GM12878 (cell line): ENCODE results near the gene DNAH17. TPM values are rescaled to one million over a fixed set of nuclear protein-coding genes. Genes with fewer than 3 reads are reported as not detected.

Source experiments
- ATAC-seq: fragments of 200-7000 bp; cut with Tn5 transposase; 3 replicates; pipeline ENCODE4 v1.9.1; 2020; ENCODE audit warnings: mild to moderate bottlenecking, moderate library complexity
- BruUV-seq: library from RNA; stranded (reverse); fragments of 400-500 nt; replicated peaks from 2 replicates; lab custom pipeline; 2021; lab: Mats Ljungman, UMichigan
- CTCF ChIA-PET: fragments of 300-600 bp; sonication (Branson Sonifier 250); formaldehyde crosslinking; extraction: SDS; loops from one replicate; lab custom pipeline; 2021; ENCODE audit warnings: inconsistent platforms; lab: Yijun Ruan, JAX
- POLR2A ChIA-PET: fragments of 350-600 bp; formaldehyde crosslinking; extraction: SDS; loops from one replicate; lab custom pipeline; 2021; ENCODE audit warnings: inconsistent platforms; lab: Charles Lee
- RAD21 ChIA-PET: fragments of 300-600 bp; sonication (Branson Sonifier 250); formaldehyde crosslinking; loops from one replicate; lab custom pipeline; 2023; ENCODE audit warnings: antibody characterized with exemption; ENCODE audit not compliant: unreplicated experiment; lab: Charles Lee
- SMC1A ChIA-PET: fragments of 300-600 bp; sonication (Branson Sonifier 250); formaldehyde crosslinking; loops from one replicate; lab custom pipeline; 2023; ENCODE audit not compliant: unreplicated experiment, uncharacterized antibody; lab: Charles Lee
- DNase-seq: peaks from one replicate; pipeline ENCODE4 v3.0.0-alpha.2; 2011; ENCODE audit warnings: low read depth, low spot score
- FAIRE-seq: peaks from 3 replicates; lab custom pipeline; 2011; peaks lifted over from hg19 to GRCh38; lab: Jason Lieb, UNC
- H2AFZ ChIP-seq: 2 replicates; pipeline ENCODE4 v1.6.0; 2011; ENCODE audit warnings: low read depth, low read length, control low read depth; ENCODE audit not compliant: control insufficient read depth
- H3K27ac ChIP-seq: 2 replicates; pipeline ENCODE4 v1.5.1; 2011; ENCODE audit warnings: control low read depth; ENCODE audit not compliant: control insufficient read depth, insufficient read depth
- H3K27me3 ChIP-seq, 2 experiments: replicated peaks in 1 of 2; 2 replicates each; pipeline versions ENCODE4 v1.6.0 to v1.6.1; 2011; ENCODE audit warnings: low read length in 1 of 2; ENCODE audit not compliant: control insufficient read depth in 2 of 2, insufficient read depth in 2 of 2
- H3K36me3 ChIP-seq, 2 experiments: 2 replicates each; pipeline ENCODE4 v1.5.1; 2011; ENCODE audit warnings: low read length in 1 of 2; ENCODE audit not compliant: control insufficient read depth in 2 of 2, insufficient read depth in 2 of 2
- H3K4me1 ChIP-seq: 2 replicates; pipeline ENCODE4 v1.6.1; 2011; ENCODE audit warnings: mild to moderate bottlenecking, low read length, moderate library complexity, mixed read lengths; ENCODE audit not compliant: control insufficient read depth, insufficient read depth
- H3K4me2 ChIP-seq: 2 replicates; pipeline ENCODE4 v1.6.0; 2011; ENCODE audit warnings: control low read depth; ENCODE audit not compliant: control insufficient read depth, insufficient read depth
- H3K4me3 ChIP-seq: fragments of 200-600 bp; sonication (generic); 2 replicates; pipeline ENCODE4 v1.5.1; 2016
- H3K79me2 ChIP-seq: 2 replicates; pipeline ENCODE4 v1.6.0; 2011; ENCODE audit warnings: low read length; ENCODE audit not compliant: control insufficient read depth, insufficient read depth
- H3K9ac ChIP-seq: 2 replicates; pipeline ENCODE4 v1.8.0; 2011; ENCODE audit warnings: low read length, control low read depth, mixed read lengths; ENCODE audit not compliant: control insufficient read depth, insufficient read depth
- H3K9me3 ChIP-seq: replicated peaks from 3 replicates; pipeline ENCODE4 v1.5.1; 2011; ENCODE audit warnings: mild to moderate bottlenecking, low read length; ENCODE audit not compliant: control insufficient read depth, insufficient read depth
- H4K20me1 ChIP-seq: 2 replicates; pipeline ENCODE4 v1.6.0; 2011; ENCODE audit not compliant: control insufficient read depth, insufficient read depth
- CREM ChIP-seq: IDR thresholded peaks from 2 replicates; pipeline ENCODE4 v1.6.1; 2014; ENCODE audit warnings: antibody characterized with exemption, low read depth
- EP300 ChIP-seq, 2 experiments: fragments of 150-350 bp in 1 of 2; IDR thresholded peaks; 2 replicates each; pipeline ENCODE4 v1.6.1; 2011 to 2012; ENCODE audit warnings: low read depth in 2 of 2, low read length in 2 of 2, borderline replicate concordance in 1 of 2, improper control_type of control experiment in 1 of 2, inconsistent platforms in 1 of 2; ENCODE audit not compliant: control insufficient read depth in 1 of 2
- GABPA ChIP-seq: IDR thresholded peaks from 2 replicates; pipeline ENCODE4 v1.6.1; 2014; ENCODE audit warnings: antibody characterized with exemption, low read depth, mild to moderate bottlenecking, inconsistent platforms
- IKZF2 ChIP-seq, 2 experiments: fragments of 450-650 bp; IDR thresholded peaks; 2 replicates each; pipeline ENCODE4 v1.6.1; 2017; ENCODE audit warnings: mild to moderate bottlenecking in 2 of 2, moderate library complexity in 2 of 2
- KLF5 ChIP-seq: fragments of 450-650 bp; IDR thresholded peaks from 2 replicates; pipeline ENCODE4 v1.6.1; 2014; ENCODE audit warnings: mild to moderate bottlenecking; ENCODE audit not compliant: partially characterized antibody
- MTA3 ChIP-seq: IDR thresholded peaks from 2 replicates; pipeline ENCODE4 v1.6.1; 2012; ENCODE audit warnings: low read length, inconsistent platforms, borderline replicate concordance
- NFIC ChIP-seq: IDR thresholded peaks from 2 replicates; pipeline ENCODE4 v1.6.1; 2012; ENCODE audit warnings: low read depth, mild to moderate bottlenecking, inconsistent platforms, low read length, moderate library complexity
- NR2F1 ChIP-seq: fragments of 450-650 bp; conservative IDR thresholded peaks from 2 replicates; pipeline ENCODE4 v1.6.1; 2017; ENCODE audit warnings: mild to moderate bottlenecking
- PAX5 ChIP-seq: IDR thresholded peaks from 2 replicates; pipeline ENCODE4 v1.6.1; 2011; ENCODE audit warnings: low read depth, low read length, borderline replicate concordance
- POLR2AphosphoS5 ChIP-seq: IDR thresholded peaks from 2 replicates; pipeline ENCODE4 v1.6.1; 2011; ENCODE audit warnings: mild to moderate bottlenecking, low read length, inconsistent platforms
- RAD21 ChIP-seq: IDR thresholded peaks from 2 replicates; pipeline ENCODE4 v1.6.1; 2011; ENCODE audit warnings: mild to moderate bottlenecking, low read depth, low read length, moderate library complexity; ENCODE audit not compliant: insufficient read depth
- RCOR1 ChIP-seq: conservative IDR thresholded peaks from 2 replicates; pipeline ENCODE4 v1.6.1; 2012; ENCODE audit warnings: low read depth, low read length, improper control_type of control experiment
- SIN3A ChIP-seq: IDR thresholded peaks from 2 replicates; pipeline ENCODE4 v1.6.1; 2012; ENCODE audit warnings: low read depth, low read length, improper control_type of control experiment
- SP1 ChIP-seq: IDR thresholded peaks from one replicate; pipeline ENCODE4 v1.6.1; 2011; ENCODE audit warnings: low read depth, low read length
- SRF ChIP-seq, 2 experiments: IDR thresholded peaks; 2 replicates each; pipeline ENCODE4 v1.6.1; 2011; ENCODE audit warnings: low read depth in 2 of 2, low read length in 2 of 2, mild to moderate bottlenecking in 1 of 2, moderate library complexity in 1 of 2
- TCF7 ChIP-seq: IDR thresholded peaks from 2 replicates; pipeline ENCODE4 v1.6.1; 2014; ENCODE audit warnings: antibody characterized with exemption, borderline replicate concordance
- YBX1 ChIP-seq: fragments of 450-650 bp; IDR thresholded peaks from 2 replicates; pipeline ENCODE4 v1.6.1; 2016; ENCODE audit warnings: antibody characterized with exemption
- ZNF24 ChIP-seq: fragments of 450-650 bp; IDR thresholded peaks from 2 replicates; pipeline ENCODE4 v1.6.1; 2017; ENCODE audit warnings: antibody characterized with exemption, mild to moderate bottlenecking
- ZNF384 ChIP-seq: IDR thresholded peaks from 2 replicates; pipeline ENCODE4 v1.6.1; 2012; ENCODE audit warnings: low read depth, mild to moderate bottlenecking, low read length, improper control_type of control experiment, borderline replicate concordance
- ZNF622 ChIP-seq: fragments of 450-650 bp; IDR thresholded peaks from 2 replicates; pipeline ENCODE4 v1.6.1; 2017; ENCODE audit warnings: mild to moderate bottlenecking, inconsistent platforms
- WGBS: methylation state at CpG from one replicate; pipeline ENCODE4 v1.1.6; 2016; ENCODE audit warnings: low lambda C conversion rate; ENCODE audit not compliant: insufficient replicate concordance, insufficient coverage; ENCODE audit errors: missing lambda C conversion rate; 5-methylcytosine and 5-hydroxymethylcytosine counted together
- in situ Hi-C: fragments of 300-500 bp; cut with MboI; formaldehyde crosslinking; loops from 9 replicates; pipeline ENCODE4 v1.14.3; 2018; ENCODE audit warnings: mixed read lengths
- intact Hi-C: fragments of 100-400 bp; cut with micrococcal nuclease; formaldehyde crosslinking; loops from one replicate; pipeline ENCODE4 v1.14.2; 2022; ENCODE audit not compliant: unreplicated experiment
- polyA plus RNA-seq, 11 experiments: library from polyadenylated mRNA; depleted of rRNA in 4 of 11; unstranded in 6 of 11; stranded (reverse) in 5 of 11; fragments of >200 nt; fragmentation: Nextera tagmentation in 4 of 11; fragmentation: Illumina TruSeq in 1 of 11; extraction: Ambion mirVana in 4 of 11; extraction: Trizol in 1 of 11; gene quantifications; 1 replicate in 1 of 11; 2 replicates in 10 of 11; pipeline versions ENCODE4 v1.2.1 to v1.2.3, GENCODE V29; 2011 to 2016; ENCODE audit warnings: inconsistent platforms in 2 of 11, missing spikeins in 2 of 11, low read depth in 1 of 11
- total RNA-seq, 4 experiments: library from RNA; depleted of rRNA in 3 of 4; stranded (reverse); fragments of >200 nt in 3 of 4; fragmentation: Illumina TruSeq in 1 of 4; extraction: Trizol in 1 of 4; gene quantifications; 2 replicates each; pipeline versions ENCODE4 v1.2.1 to v1.2.3, GENCODE V29; 2013 to 2021

Gene DNAH17
- total and polyA plus RNA-seq, 10 of the 15 experiments (the other 5 are each of a cell fraction or from before 2014, with no cell fraction given) = 0.16 to 2.9 (median 0.56) TPM

DNA sequence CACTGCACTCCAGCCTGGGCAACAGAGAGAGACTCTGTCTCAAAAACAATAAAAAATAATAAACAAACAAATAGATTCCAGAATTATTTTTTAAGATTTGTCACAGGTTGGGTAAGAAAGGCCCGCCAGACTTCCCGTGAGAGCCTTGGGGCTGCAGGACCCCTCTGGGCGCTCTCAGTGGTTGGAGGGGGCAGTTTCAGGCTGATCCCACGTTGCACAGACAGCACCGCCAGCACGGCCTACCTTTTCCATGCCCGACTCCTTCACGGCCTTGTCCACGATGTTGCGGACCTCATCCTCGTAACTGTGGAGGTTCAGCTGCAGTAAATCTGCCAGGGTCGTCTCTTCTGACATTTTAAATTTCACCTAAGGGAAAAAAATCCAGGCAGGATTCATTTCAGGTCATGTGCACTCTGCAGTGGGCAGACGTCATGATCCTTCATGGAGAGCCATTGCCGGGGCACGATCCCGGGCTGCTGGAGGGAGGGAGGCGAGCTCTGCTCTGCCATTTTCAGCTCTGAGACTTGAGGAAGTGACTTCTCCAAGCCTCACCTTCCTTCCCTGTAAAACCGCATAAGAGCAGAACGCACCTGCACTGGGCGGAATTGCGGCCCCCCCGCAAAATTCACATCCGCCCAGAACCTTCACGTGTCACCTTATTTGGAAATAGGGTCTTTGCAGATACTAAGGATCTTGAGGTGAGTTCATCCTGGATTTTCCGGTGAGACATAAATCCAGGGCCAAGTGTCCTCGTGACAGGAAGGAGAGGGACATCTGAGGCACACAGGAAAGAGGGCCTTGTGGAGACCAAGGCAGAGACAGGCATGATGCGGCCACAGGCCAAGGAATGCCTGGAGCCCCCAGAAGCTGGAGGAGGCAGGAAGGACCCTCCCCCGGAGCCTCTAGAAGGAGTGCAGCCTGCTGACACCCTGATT lies 66.8 kb downstream of the DNAH17 start:
- no peaks in the 10 kb centered on the region for H3K79me2 ChIP-seq
- BruUV-seq = no TSS peak
- FAIRE-seq (no peak), DNase-seq (no peak), ATAC-seq (no peak)
- in situ Hi-C loops = no loop called here
- no peak for TF ChIP-seq KLF5
- TF ChIP-seq TCF7 = no peak
- TF ChIP-seq YBX1 = no peak
- TF ChIP-seq ZNF384 = no peak
- no peak for TF ChIP-seq ZNF24
- 58% methylated on average over 28 of the region's 28 CpGs for WGBS
- H3K27ac ChIP-seq = no peak overlapping the region
- ChIA-PET RAD21 (no interaction called here), SMC1A (no interaction called here), POLR2A (no interaction called here), CTCF (no interaction called here)
- no peak overlapping the region for H3K4me2 ChIP-seq
- H3K9ac ChIP-seq = no peak overlapping the region
- no peak overlapping the region for H3K4me3 ChIP-seq
- H3K36me3 ChIP-seq = no peaks in the 10 kb centered on the region
- no peaks in the 10 kb centered on the region for H4K20me1 ChIP-seq
- no peaks in the 10 kb centered on the region for H3K27me3 ChIP-seq
- no peaks in the 10 kb centered on the region for H3K9me3 ChIP-seq
- intact Hi-C loops = no loop called here
- H3K4me1 ChIP-seq = no peaks in the 10 kb centered on the region
- no peak overlapping the region for H2AFZ ChIP-seq

DNA sequence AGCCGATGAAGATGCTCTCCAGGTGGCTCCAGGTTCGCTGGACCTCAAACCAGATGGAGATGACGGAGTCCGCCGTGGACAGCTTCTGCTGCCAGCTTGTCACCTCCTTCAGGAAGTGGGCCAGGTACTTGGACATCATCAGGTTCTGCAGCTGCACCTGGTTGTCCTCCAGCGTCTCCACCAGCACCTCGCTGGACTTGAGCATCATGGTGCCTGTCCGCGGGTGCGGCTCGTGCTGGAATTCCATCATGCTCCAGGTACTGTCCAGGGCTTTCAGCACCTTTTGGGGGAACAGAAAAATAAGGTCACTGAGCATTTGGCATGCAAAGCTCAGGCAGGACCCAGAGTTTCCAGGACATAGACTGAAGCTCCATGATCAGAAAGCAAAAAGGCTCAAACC lies 69.7 kb downstream of the DNAH17 start:
- in situ Hi-C loops (no loop called here), intact Hi-C loops (no loop called here)
- no peak overlapping the region for H3K4me2 ChIP-seq
- RAD21 ChIA-PET = interaction anchor here (1.0 kb wide), 1 partner anchor 233 kb away, joined by 3 read pairs; no protein-coding TSS in a partner anchor
- 65% methylated on average over 11 of the region's 11 CpGs for WGBS
- H4K20me1 ChIP-seq = no peaks in the 10 kb centered on the region
- no peaks in the 10 kb centered on the region for H3K27me3 ChIP-seq
- no peak overlapping the region for H3K9ac ChIP-seq
- DNase-seq (no peak), FAIRE-seq (no peak), ATAC-seq (no peak)
- POLR2A ChIA-PET = no interaction called here
- no peak overlapping the region for H3K27ac ChIP-seq
- no peaks in the 10 kb centered on the region for H3K9me3 ChIP-seq
- no TSS peak for BruUV-seq
- SMC1A ChIA-PET = interaction anchor here (1.4 kb wide), 1 partner anchor 11 kb away, joined by 4 read pairs; no protein-coding TSS in a partner anchor
- H3K79me2 ChIP-seq = no peaks in the 10 kb centered on the region
- no peak overlapping the region for H3K4me3 ChIP-seq
- H3K4me1 ChIP-seq = no peaks in the 10 kb centered on the region
- H3K36me3 ChIP-seq = no peaks in the 10 kb centered on the region
- CTCF ChIA-PET = no interaction called here
- H2AFZ ChIP-seq = no peak overlapping the region
- TF ChIP-seq IKZF2 (IDR thresholded peaks at IDR 0.05) (no peak), EP300 (IDR thresholded peaks at IDR 0.05; ENCODE audit: borderline replicate concordance in 1 of 2, control insufficient read depth in 1 of 2, low read depth in 2 of 2, low read length in 2 of 2) (no peak), RCOR1 (no peak), CREM (no peak), SRF (IDR thresholded peaks at IDR 0.05; ENCODE audit: low read depth in 2 of 2, low read length in 2 of 2) (no peak), PAX5 (no peak), MTA3 (no peak), ZNF622 (no peak), POLR2AphosphoS5 (no peak), NR2F1 (no peak), SP1 (no peak), ZNF24 (no peak), GABPA (no peak), SIN3A (no peak), NFIC (no peak), RAD21 (no peak)
